Measurements from ENCODE around the gene CHD2.

CHD2 gene

GRCh38 chr15:93040288-93041158, 140.4 kb downstream of the CHD2 start:
- DNase-seq = no peak
- Histone ChIP-seq H3K9me3 (ENCODE audit: severe bottlenecking) (no peaks in the 10 kb centered on the region), H3K36me3 (no peaks in the 10 kb centered on the region), H3K4me3 (ENCODE audit: low read depth, low read length) (no peak overlapping the region), H3K27me3 (ENCODE audit: insufficient read depth, low read depth, severe bottlenecking) (no peaks in the 10 kb centered on the region), H3K27ac (no peak overlapping the region)
- TF ChIP-seq CTCF (IDR thresholded peaks at IDR 0.05; ENCODE audit: low read depth, low read length) = no peak

DNA sequence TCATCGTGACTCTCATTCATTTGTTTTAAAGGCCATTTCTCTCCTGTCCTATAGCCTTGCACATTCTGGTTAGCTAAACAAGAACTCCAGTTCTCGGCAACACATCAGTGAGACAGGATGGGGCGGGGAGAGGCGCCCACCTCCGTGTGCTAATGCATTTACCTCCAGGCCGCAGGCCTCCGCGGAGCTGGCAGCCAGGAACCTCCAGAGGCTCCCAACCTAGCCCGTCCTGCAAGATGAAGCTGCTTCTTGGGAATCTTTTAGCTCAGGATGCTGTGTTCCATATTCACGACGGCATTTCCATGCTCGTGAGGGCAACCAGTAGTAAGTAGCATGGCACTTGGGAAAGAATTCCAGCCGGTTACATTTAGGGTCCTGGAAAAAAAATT, 141.0 kb downstream of the CHD2 start:
- Histone ChIP-seq H3K4me3 (ENCODE audit: low read depth, low read length) (no peak overlapping the region), H3K36me3 (no peaks in the 10 kb centered on the region), H3K27me3 (ENCODE audit: insufficient read depth, low read depth, severe bottlenecking) (no peaks in the 10 kb centered on the region), H3K27ac (no peak overlapping the region), H3K9me3 (ENCODE audit: severe bottlenecking) (peaks cover 3% of the 10 kb centered on the region)
- TF ChIP-seq CTCF (IDR thresholded peaks at IDR 0.05; ENCODE audit: low read depth, low read length) = no peak
- no peak for DNase-seq

DNA sequence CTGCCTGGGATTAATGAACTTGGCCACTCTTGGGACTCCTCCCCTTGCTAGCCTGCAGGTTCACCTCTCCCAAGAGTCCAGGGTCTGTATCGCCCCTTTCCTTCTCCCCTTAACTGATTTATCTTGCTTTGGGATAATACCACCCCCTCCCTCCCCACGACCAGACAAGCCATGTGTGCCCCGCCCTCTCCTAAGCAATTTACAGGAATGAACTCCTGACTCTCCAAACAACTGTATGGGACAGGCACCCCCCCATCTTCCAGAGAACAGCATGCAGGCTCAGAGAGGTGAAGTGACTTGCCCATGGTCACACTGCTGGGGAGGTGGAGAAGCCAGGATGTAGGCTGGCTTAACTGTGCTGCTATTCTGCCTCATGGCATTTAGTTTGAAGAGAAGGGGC, 142.1 kb downstream of the CHD2 start:
- no peak overlapping the region for H3K27ac ChIP-seq

DNA sequence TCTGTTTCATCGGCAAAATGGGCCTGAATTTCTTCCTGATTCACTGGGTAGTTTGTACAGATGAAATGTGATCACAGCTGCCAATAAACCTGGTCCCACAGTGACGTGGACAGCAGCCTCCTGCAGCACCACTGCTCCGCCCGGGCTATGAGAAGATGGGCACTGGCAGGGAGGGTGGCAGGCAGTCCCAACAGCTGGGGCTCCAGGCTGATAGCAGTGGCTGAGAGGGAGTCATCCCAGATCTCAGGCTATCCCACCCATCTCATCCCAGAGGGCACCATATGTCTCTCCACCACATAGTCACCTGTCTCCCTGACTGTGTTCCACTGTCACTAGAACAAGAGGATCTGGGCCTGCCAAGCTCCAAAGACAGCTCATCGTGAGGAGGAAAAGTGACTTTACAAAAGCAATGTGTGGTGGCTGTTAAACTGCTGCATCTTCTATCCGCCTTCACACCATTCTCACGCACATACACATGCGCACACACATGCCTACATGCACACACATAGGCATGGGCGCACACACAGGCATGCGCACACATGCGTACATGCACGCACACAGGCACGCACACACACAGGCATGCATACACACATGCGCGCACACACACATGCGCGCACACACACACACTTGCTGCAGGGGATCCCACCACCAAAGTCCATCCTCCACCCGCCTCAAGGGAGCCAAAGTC, 142.7 kb downstream of the CHD2 start:
- Histone ChIP-seq H3K36me3 (no peaks in the 10 kb centered on the region), H3K27ac (no peak overlapping the region), H3K27me3 (ENCODE audit: insufficient read depth, low read depth, severe bottlenecking) (no peaks in the 10 kb centered on the region), H3K9me3 (ENCODE audit: severe bottlenecking) (peaks cover 7% of the 10 kb centered on the region), H3K4me3 (ENCODE audit: low read depth, low read length) (no peak overlapping the region)
- DNase-seq = no peak
- TF ChIP-seq CTCF (IDR thresholded peaks at IDR 0.05; ENCODE audit: low read depth, low read length) = no peak

More for the DNA sequence above, 142.1 kb downstream of the CHD2 start:
- no peak for TF ChIP-seq CTCF (IDR thresholded peaks at IDR 0.05; ENCODE audit: low read depth, low read length)
- no peak for DNase-seq
- Histone ChIP-seq H3K36me3 (no peaks in the 10 kb centered on the region), H3K4me3 (ENCODE audit: low read depth, low read length) (no peak overlapping the region), H3K27me3 (ENCODE audit: insufficient read depth, low read depth, severe bottlenecking) (no peaks in the 10 kb centered on the region), H3K9me3 (ENCODE audit: severe bottlenecking) (peaks cover 7% of the 10 kb centered on the region)

DNA sequence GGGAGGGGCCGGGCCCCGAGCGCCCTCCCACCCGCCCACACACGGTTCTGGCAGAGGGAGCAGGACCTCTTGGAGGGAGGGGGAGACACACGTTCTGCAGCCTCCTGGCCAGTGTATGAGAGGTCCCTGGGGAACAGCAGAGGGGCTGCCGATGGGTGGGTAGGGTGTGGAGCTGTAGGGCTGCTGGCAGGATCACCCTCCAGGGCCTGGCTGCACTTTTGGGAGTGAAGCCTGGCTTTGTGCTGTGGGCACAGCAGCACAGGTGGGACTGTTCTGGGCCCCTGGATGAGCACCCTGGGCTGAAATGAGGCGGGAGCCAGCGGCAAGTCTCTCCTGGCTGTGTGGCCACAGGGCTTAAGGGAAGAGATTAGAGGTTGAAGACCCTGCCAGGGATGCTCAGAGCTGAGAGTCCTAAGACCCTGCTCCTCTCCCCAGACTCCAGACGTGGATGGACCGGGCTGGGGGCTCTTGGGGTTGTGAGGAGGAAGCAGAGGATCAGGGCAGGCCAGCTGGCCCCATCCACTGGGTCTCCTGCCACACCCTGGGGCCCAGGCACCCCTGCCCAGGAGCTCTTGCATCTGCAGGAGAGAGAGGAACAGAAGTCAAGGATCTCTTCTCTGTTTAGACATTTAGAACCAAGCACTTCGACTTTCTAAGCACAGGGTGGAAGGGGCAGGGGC, 143.6 kb downstream of the CHD2 start:
- no peak overlapping the region for H3K4me3 ChIP-seq (ENCODE audit: low read depth, low read length)
- H3K36me3 ChIP-seq = no peaks in the 10 kb centered on the region
- H3K27ac ChIP-seq = no peak overlapping the region
- no peaks in the 10 kb centered on the region for H3K27me3 ChIP-seq (ENCODE audit: insufficient read depth, low read depth, severe bottlenecking)
- no peak for DNase-seq
- no peak for TF ChIP-seq CTCF (IDR thresholded peaks at IDR 0.05; ENCODE audit: low read depth, low read length)
- peaks cover 7% of the 10 kb centered on the region for H3K9me3 ChIP-seq (ENCODE audit: severe bottlenecking)

Measured in WERI-Rb-1 (cell line).